Osteoblast (primary cell): ENCODE measurements around the gene CD40. TPM values are rescaled to one million over a fixed set of nuclear protein-coding genes. Genes with fewer than 3 reads are reported as not detected.
A peak's percentile ranks its signal among the peaks of the same experiment; 100 is the strongest.

ENCODE experiments used
- DNase-seq: peaks from one replicate; pipeline ENCODE4 v3.0.0; 2011; ENCODE audit warnings: low spot score, mixed read lengths; ENCODE audit not compliant: insufficient read length; ENCODE audit errors: missing footprints
- H2AFZ ChIP-seq: 2 replicates; pipeline ENCODE4 v1.6.0; 2011; ENCODE audit warnings: mild to moderate bottlenecking, low read length
- H3K27ac ChIP-seq: 2 replicates; pipeline ENCODE4 v1.5.1; 2011; ENCODE audit warnings: mild to moderate bottlenecking, low read depth, low read length, moderate library complexity
- H3K27me3 ChIP-seq: 2 replicates; pipeline ENCODE4 v1.6.0; 2012; ENCODE audit warnings: mild to moderate bottlenecking, control low read depth, inconsistent platforms, low read length, moderate library complexity; ENCODE audit not compliant: insufficient read depth
- H3K36me3 ChIP-seq: 2 replicates; pipeline ENCODE4 v1.5.1; 2011; ENCODE audit warnings: mild to moderate bottlenecking, low read length, control low read depth, moderate library complexity; ENCODE audit not compliant: insufficient read depth
- H3K4me1 ChIP-seq: 2 replicates; pipeline ENCODE4 v1.5.1; 2011; ENCODE audit warnings: mild to moderate bottlenecking, low read length, control low read depth, moderate library complexity; ENCODE audit not compliant: insufficient read depth
- H3K4me2 ChIP-seq: 2 replicates; pipeline ENCODE4 v1.6.0; 2011; ENCODE audit warnings: mild to moderate bottlenecking, low read length; ENCODE audit not compliant: insufficient read depth
- H3K4me3 ChIP-seq: fragments of 200-600 bp; sonication (generic); 3 replicates; pipeline ENCODE4 v1.5.1; 2012; ENCODE audit warnings: mild to moderate bottlenecking, low read length, inconsistent platforms; ENCODE audit not compliant: insufficient read depth
- H3K79me2 ChIP-seq: 2 replicates; pipeline ENCODE4 v1.6.0; 2012; ENCODE audit warnings: mild to moderate bottlenecking, low read length, control low read depth, inconsistent platforms; ENCODE audit not compliant: insufficient read depth
- H3K9me3 ChIP-seq: 2 replicates; pipeline ENCODE4 v1.5.1; 2011; ENCODE audit warnings: low read depth, low read length, control low read depth
- H4K20me1 ChIP-seq: 2 replicates; pipeline ENCODE4 v1.6.0; 2012; ENCODE audit warnings: mild to moderate bottlenecking, low read length, control low read depth; ENCODE audit not compliant: insufficient read depth
- CTCF ChIP-seq: IDR thresholded peaks from 2 replicates; pipeline ENCODE4 v1.5.1; 2011; ENCODE audit warnings: mild to moderate bottlenecking, low read depth, low read length, moderate library complexity; ENCODE audit errors: extremely low read depth
- total RNA-seq: library from RNA; depleted of rRNA; stranded (reverse); fragments of >200 nt; gene quantifications from 2 replicates; pipeline ENCODE4 v1.2.3, GENCODE V29; 2012

The CD40 gene
- total RNA-seq, 1 donor, result 2.5 TPM

- Histone ChIP-seq H3K79me2 (no peaks in the 10 kb centered on the region), H3K4me2 (no peak overlapping the region), H3K4me1 (no peaks in the 10 kb centered on the region), H3K9me3 (no peaks in the 10 kb centered on the region), H4K20me1 (no peaks in the 10 kb centered on the region), H3K36me3 (no peaks in the 10 kb centered on the region), H3K27ac (no peak overlapping the region), H3K4me3 (no peak overlapping the region), H3K27me3 (peaks cover 24% of the 10 kb centered on the region), H2AFZ (no peak overlapping the region)
- TF ChIP-seq CTCF, result no peak
- peak; percentile 32 for DNase-seq
Observed at GRCh38 chr20:46154796-46155195, 36.7 kb downstream of the CD40 start.

- no peaks in the 10 kb centered on the region for H3K9me3 ChIP-seq
Observed at GRCh38 chr20:46156065-46156464, 38.0 kb downstream of the CD40 start.

GRCh38 chr20:46157076-46157592 is 39.0 kb downstream of the CD40 start:
- peaks cover 24% of the 10 kb centered on the region for H3K27me3 ChIP-seq
- no peak overlapping the region for H3K4me2 ChIP-seq
- DNase-seq, result no peak
- no peak overlapping the region for H3K4me3 ChIP-seq
- no peak for TF ChIP-seq CTCF
- H3K9me3 ChIP-seq, result no peaks in the 10 kb centered on the region
- no peaks in the 10 kb centered on the region for H3K79me2 ChIP-seq
- no peak overlapping the region for H2AFZ ChIP-seq
- H3K27ac ChIP-seq, result no peak overlapping the region
- no peaks in the 10 kb centered on the region for H3K4me1 ChIP-seq
- no peaks in the 10 kb centered on the region for H4K20me1 ChIP-seq
- no peaks in the 10 kb centered on the region for H3K36me3 ChIP-seq

More at GRCh38 chr20:46156065-46156464, 38.0 kb downstream of the CD40 start:
- DNase-seq, result no peak
- Histone ChIP-seq H3K4me1 (no peaks in the 10 kb centered on the region), H3K4me2 (no peak overlapping the region), H3K4me3 (no peak overlapping the region), H2AFZ (no peak overlapping the region), H3K27ac (no peak overlapping the region), H3K79me2 (no peaks in the 10 kb centered on the region), H3K27me3 (peaks cover 24% of the 10 kb centered on the region), H3K36me3 (no peaks in the 10 kb centered on the region), H4K20me1 (no peaks in the 10 kb centered on the region)
- no peak for TF ChIP-seq CTCF

GRCh38 chr20:46157625-46158024 is 39.5 kb downstream of the CD40 start:
- H4K20me1 ChIP-seq, result no peaks in the 10 kb centered on the region
- no peaks in the 10 kb centered on the region for H3K79me2 ChIP-seq
- peaks cover 24% of the 10 kb centered on the region for H3K27me3 ChIP-seq
- no peaks in the 10 kb centered on the region for H3K36me3 ChIP-seq
- H3K4me1 ChIP-seq, result no peaks in the 10 kb centered on the region
- no peak overlapping the region for H3K27ac ChIP-seq
- no peak overlapping the region for H3K4me3 ChIP-seq
- TF ChIP-seq CTCF, result no peak
- H3K4me2 ChIP-seq, result no peak overlapping the region
- no peak overlapping the region for H2AFZ ChIP-seq
- H3K9me3 ChIP-seq, result no peaks in the 10 kb centered on the region
- DNase-seq, result no peak
